GM12872 (cell line): ENCODE results near the gene SLC38A5.

Source experiments
- CTCF ChIP-seq: IDR thresholded peaks from 3 replicates; pipeline ENCODE4 v1.5.1; 2011; ENCODE audit warnings: low read depth, mild to moderate bottlenecking, low read length, moderate library complexity; ENCODE audit not compliant: insufficient read depth

SLC38A5 gene

GRCh38 chrX:48512371-48512935 is 42.4 kb upstream of the SLC38A5 start:
- no peak for TF ChIP-seq CTCF

GRCh38 chrX:48511560-48511959 is 41.5 kb upstream of the SLC38A5 start:
- TF ChIP-seq CTCF = peak; percentile 30; the same call in 1 of the 3 replicates

GRCh38 chrX:48509619-48510018 is 39.6 kb upstream of the SLC38A5 start:
- TF ChIP-seq CTCF = no peak

GRCh38 chrX:48509245-48509590 is 39.2 kb upstream of the SLC38A5 start:
- no peak for TF ChIP-seq CTCF

- no peak for TF ChIP-seq CTCF
Measured at GRCh38 chrX:48508400-48509244, 38.6 kb upstream of the SLC38A5 start, which contains the start of gene PORCN. Gene PORCN, plus strand, starts transcription at chrX:48508992. Its CDS starts 829 bp downstream, at chrX:48509821.

GRCh38 chrX:48507246-48507645 is 37.2 kb upstream of the SLC38A5 start:
- TF ChIP-seq CTCF = no peak

- TF ChIP-seq CTCF = no peak
Measured at GRCh38 chrX:48505481-48505880, 35.4 kb upstream of the SLC38A5 start.
